Activated naive CD4-positive, alpha-beta T cell treated with anti-CD3 and anti-CD28 coated beads, Interleukin-2, amount 50 U/mL, for 24 hours (primary cell): ENCODE results near the gene MS4A18.
"Not testable (repeated sequence)": the region's sequence is repeated elsewhere in the genome, so short reads cannot be mapped to it uniquely, and the experiment has no call there.

Experiments used
- H3K27ac Mint-ChIP-seq: one replicate; pipeline ENCODE4 v1.8.0; 2021; ENCODE audit warnings: mild to moderate bottlenecking, mixed read lengths
- H3K27me3 Mint-ChIP-seq: one replicate; pipeline ENCODE4 v1.8.0; 2021; ENCODE audit warnings: mixed read lengths
- H3K36me3 Mint-ChIP-seq: one replicate; pipeline ENCODE4 v1.8.0; 2021; ENCODE audit warnings: mixed read lengths
- H3K4me1 Mint-ChIP-seq: one replicate; pipeline ENCODE4 v1.8.0; 2021; ENCODE audit warnings: mixed read lengths
- H3K4me3 Mint-ChIP-seq: one replicate; pipeline ENCODE4 v1.8.0; 2021; ENCODE audit warnings: mild to moderate bottlenecking, mixed read lengths
- H3K9me3 Mint-ChIP-seq: one replicate; pipeline ENCODE4 v1.8.0; 2021; ENCODE audit warnings: mixed read lengths

The MS4A18 gene

GRCh38 chr11:60756307-60757032 is 31.9 kb downstream of the MS4A18 start, which contains the start of gene MS4A15:
Gene MS4A15, plus strand, starts transcription at chr11:60756867. Its CDS starts 6,867 bp downstream, at chr11:60763734.
- Mint-ChIP-seq H3K27me3 (peaks cover 32% of the 10 kb centered on the region), H3K4me1 (no peaks in the 10 kb centered on the region), H3K36me3 (no peaks in the 10 kb centered on the region), H3K4me3 (no peak within 1 kb of the TSS), H3K27ac (no peak within 1 kb of the TSS), H3K9me3 (no peaks in the 10 kb centered on the region)

DNA sequence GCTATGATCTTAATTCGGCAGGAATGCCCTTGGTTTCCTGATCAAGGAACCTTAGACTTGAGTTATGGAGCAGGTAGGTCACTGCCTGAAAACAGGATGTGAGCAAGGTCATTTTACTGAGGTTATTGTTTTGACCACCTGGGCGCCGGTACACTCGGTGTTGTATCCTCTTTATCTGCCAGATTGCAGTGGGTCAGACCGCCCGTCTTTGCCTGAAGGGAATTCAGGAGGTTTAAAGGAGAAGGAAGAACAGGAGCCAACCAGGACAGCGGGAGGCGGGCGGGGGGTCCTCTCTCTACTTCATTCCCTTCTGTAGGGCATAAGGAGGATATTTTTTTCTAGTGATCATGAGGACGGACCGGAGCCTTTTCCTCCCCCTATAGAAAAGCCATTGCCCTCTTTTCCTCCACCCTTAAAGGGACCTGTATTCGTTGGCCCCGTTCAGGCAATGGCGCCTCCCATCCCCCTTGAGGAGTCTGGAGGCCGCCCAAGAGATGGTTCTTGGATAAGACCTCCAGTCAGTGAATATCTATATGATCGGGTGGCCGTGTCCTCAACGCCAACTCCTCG is 32.8 kb downstream of the MS4A18 start:
- Mint-ChIP-seq H3K36me3 (no peaks in the 10 kb centered on the region), H3K9me3 (no peaks in the 10 kb centered on the region), H3K4me1 (no peaks in the 10 kb centered on the region), H3K27ac (no peak overlapping the region), H3K27me3 (peaks cover 27% of the 10 kb centered on the region), H3K4me3 (no peak overlapping the region)

- H3K27me3 Mint-ChIP-seq = peaks cover 19% of the 10 kb centered on the region
- H3K4me3 Mint-ChIP-seq, H3K9me3 Mint-ChIP-seq, H3K4me1 Mint-ChIP-seq, H3K27ac Mint-ChIP-seq, H3K36me3 Mint-ChIP-seq: not testable (repeated sequence)
Observed at GRCh38 chr11:60758671-60759070, 34.2 kb downstream of the MS4A18 start.

DNA sequence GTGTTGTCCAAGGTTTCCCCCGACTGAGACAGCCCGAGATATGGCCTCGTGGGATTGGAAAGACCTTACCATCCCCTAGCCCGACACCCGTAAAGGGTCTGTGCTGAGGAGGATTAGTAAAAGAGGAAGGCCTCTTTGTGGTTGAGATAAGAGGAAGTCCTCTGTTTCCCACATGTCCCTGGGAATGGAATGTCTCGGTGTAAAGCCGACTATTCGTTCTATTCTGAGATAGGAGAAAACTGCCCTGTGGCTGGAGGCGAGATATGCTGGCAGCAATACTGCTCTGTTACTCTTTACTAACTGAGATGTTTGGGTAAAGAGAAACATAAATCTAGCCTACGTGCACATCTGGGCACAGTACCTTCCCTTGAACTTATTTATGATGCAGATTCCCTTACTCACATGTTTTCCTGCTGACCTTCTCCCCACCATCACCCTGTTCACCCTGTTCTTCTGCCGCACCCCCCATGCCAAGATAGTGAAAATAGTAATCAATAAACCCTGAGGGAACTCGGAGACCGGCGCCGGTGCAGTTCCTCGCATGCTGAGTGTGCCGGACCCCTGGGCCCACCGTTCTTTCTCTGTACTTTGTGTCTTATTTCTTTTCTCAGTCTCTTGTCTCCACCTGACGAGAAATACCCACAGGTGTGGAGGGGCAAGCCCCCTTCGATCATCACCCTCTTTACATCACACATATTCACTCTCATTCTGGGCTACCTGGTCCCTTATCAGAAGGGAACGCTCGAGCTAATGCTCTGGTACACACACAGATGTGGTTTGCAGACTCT is 35.1 kb downstream of the MS4A18 start:
- H3K4me3 Mint-ChIP-seq, H3K9me3 Mint-ChIP-seq, H3K36me3 Mint-ChIP-seq, H3K4me1 Mint-ChIP-seq, H3K27ac Mint-ChIP-seq: not testable (repeated sequence)
- peaks cover 19% of the 10 kb centered on the region for H3K27me3 Mint-ChIP-seq

DNA sequence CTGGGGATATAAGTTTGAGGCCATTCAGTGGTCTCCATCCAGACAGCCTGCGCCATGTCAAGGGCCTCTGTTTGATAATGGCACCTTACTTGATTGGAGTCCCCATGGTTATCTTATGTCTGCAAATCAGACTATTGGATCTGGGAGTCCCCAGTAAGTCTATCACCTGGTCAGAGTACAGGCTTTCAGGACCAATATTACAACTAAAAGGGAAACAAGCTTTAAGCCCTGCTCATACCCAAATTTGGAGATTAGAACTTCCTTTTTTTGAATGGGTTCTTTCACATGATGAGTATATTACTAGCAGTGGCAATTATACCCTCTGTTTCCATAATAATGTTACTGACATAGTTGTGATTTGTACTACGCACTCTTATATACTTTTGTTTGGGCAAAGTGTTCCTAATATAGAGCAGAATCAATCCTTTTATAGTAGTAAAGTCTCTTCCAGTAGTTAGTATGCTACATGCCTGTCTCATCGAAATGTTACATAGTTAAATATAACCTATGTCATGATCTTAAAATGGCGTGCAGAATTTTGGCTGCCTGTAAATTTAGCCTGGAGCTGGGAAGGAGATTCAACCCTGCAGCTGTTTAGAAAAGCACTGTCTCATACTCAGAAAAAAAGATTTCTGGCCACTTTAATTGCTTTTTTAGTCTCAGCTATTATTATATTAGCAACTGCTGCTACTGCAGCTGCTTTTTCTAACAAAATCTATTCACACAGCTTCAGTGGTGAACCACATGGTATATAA is 37.1 kb downstream of the MS4A18 start:
- H3K27me3 Mint-ChIP-seq = peaks cover 24% of the 10 kb centered on the region
- H3K36me3 Mint-ChIP-seq = no peaks in the 10 kb centered on the region
- H3K4me1 Mint-ChIP-seq = no peaks in the 10 kb centered on the region
- no peak overlapping the region for H3K4me3 Mint-ChIP-seq
- H3K9me3 Mint-ChIP-seq = no peaks in the 10 kb centered on the region
- H3K27ac Mint-ChIP-seq = no peak overlapping the region

GRCh38 chr11:60762851-60763691 is 38.6 kb downstream of the MS4A18 start:
- H3K27me3 Mint-ChIP-seq = peaks cover 24% of the 10 kb centered on the region
- H3K27ac Mint-ChIP-seq = no peak overlapping the region
- no peaks in the 10 kb centered on the region for H3K36me3 Mint-ChIP-seq
- no peak overlapping the region for H3K4me3 Mint-ChIP-seq
- no peaks in the 10 kb centered on the region for H3K9me3 Mint-ChIP-seq
- no peaks in the 10 kb centered on the region for H3K4me1 Mint-ChIP-seq

DNA sequence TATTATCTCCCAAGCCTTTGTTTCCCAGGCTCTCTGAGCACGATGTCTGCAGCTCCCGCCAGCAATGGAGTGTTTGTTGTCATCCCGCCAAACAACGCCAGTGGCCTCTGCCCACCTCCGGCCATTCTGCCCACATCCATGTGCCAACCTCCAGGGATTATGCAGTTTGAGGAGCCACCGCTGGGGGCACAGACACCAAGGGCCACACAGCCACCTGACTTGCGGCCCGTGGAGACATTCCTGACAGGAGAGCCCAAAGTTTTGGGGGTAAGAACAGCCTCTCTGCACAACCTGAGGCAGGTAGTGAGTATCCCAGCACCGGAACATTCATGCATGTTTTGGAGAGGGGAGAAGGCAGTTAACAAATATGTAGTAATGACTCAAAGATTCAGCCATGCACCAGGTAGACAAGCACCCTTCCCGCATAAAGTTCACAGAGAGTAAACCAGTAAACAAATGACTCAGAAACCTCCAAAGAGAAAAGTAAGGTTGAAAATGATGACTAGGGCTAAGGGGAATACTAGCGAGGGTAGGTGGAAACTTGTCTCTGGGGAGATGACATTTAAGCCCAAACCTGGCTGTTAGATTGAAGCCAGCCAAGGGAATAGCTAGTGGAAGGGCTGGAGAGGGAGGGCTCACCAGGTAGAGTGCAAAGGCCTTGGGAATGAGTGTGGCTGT is 39.3 kb downstream of the MS4A18 start:
- peaks cover 22% of the 10 kb centered on the region for H3K27me3 Mint-ChIP-seq
- H3K27ac Mint-ChIP-seq = no peak overlapping the region
- H3K4me1 Mint-ChIP-seq = no peaks in the 10 kb centered on the region
- no peak overlapping the region for H3K4me3 Mint-ChIP-seq
- H3K9me3 Mint-ChIP-seq = no peaks in the 10 kb centered on the region
- no peaks in the 10 kb centered on the region for H3K36me3 Mint-ChIP-seq

DNA sequence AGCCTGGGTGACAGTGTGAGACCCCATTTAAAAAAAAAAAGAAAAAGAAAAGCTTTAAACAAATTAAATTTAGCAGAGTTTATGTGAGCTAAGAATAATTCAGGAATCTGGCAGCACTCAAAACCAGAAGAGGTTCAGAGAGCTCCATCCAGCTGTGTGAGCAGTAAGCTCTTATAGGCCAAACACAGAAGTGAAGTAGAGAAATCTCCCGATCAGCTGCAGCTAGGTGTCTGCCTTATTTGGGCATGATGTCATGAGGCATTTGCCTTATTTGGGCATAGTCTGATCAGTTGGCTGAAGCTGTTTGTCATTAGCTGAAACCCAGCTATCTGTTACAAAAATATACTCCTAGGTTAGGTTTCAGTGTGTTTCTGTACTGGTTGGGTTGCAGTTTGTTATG is 40.4 kb downstream of the MS4A18 start:
- Mint-ChIP-seq H3K27ac (no peak overlapping the region), H3K4me1 (no peaks in the 10 kb centered on the region), H3K4me3 (no peak overlapping the region), H3K27me3 (peaks cover 16% of the 10 kb centered on the region), H3K9me3 (no peaks in the 10 kb centered on the region), H3K36me3 (no peaks in the 10 kb centered on the region)

DNA sequence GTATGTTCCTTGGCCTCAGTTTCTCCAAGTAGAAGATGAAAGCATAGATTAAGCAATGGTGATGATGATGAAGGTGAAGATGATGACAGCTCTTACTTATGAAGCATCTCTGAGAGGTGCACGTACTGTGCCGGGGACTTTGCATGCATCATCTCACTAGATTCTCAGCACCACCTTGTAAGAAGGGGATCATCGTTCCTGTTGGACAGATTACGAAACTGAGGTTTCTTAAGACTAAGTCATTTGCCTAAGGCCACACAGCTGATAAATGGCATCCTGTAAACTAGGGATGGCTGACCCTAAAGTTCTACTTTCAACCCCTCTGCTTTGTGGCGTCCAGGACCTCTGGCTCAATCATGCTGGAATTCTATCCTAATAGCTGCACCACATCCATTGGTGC is 40.8 kb downstream of the MS4A18 start:
- Mint-ChIP-seq H3K4me3 (no peak overlapping the region), H3K27me3 (peaks cover 11% of the 10 kb centered on the region), H3K4me1 (no peaks in the 10 kb centered on the region), H3K27ac (no peak overlapping the region), H3K36me3 (no peaks in the 10 kb centered on the region), H3K9me3 (no peaks in the 10 kb centered on the region)

GRCh38 chr11:60766547-60766946 is 42.0 kb downstream of the MS4A18 start:
- Mint-ChIP-seq H3K4me3 (no peak overlapping the region), H3K27me3 (peaks cover 10% of the 10 kb centered on the region), H3K9me3 (no peaks in the 10 kb centered on the region), H3K27ac (no peak overlapping the region), H3K4me1 (no peaks in the 10 kb centered on the region), H3K36me3 (no peaks in the 10 kb centered on the region)

DNA sequence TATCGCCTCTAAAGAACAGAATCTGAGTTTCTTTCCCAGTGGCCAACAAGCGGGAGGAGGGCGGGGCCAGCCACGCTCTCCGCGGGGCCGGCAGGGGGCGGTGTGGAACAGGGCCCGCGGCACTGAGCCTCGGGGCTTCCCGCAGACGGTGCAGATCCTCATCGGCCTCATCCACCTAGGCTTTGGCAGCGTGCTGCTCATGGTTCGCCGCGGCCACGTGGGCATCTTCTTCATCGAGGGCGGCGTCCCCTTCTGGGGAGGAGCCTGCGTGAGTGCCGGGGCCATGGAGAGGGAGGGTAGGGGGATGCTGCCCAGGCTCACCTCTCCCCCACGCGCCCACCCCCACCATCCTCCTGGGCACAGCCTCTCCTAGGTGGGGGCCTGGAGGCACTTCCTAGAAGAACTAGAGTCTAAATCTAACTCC is 42.9 kb downstream of the MS4A18 start:
- no peak overlapping the region for H3K4me3 Mint-ChIP-seq
- no peaks in the 10 kb centered on the region for H3K36me3 Mint-ChIP-seq
- H3K27ac Mint-ChIP-seq = no peak overlapping the region
- peaks cover 10% of the 10 kb centered on the region for H3K27me3 Mint-ChIP-seq
- H3K9me3 Mint-ChIP-seq = no peaks in the 10 kb centered on the region
- no peaks in the 10 kb centered on the region for H3K4me1 Mint-ChIP-seq

DNA sequence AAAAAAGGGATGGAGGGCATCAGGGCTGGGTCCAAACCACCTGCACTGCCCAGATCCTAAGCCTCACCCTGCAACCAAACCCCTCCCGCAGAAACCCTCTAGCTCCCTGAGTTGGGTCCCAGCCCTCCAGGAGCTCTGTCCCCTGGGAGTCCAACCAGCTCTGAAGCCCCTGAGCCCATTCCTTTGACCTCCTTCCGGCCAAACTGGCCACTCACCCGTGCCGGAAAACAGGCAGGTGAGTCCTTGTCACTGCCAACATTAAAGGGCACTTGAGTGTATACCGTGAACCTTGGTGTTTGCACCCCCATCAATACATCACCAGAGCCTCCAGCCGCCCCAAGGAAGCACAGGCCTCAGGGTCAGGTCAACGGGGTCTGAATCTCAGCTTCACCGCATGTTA is 43.7 kb downstream of the MS4A18 start:
- H3K4me3 Mint-ChIP-seq = no peak overlapping the region
- H3K4me1 Mint-ChIP-seq = no peaks in the 10 kb centered on the region
- H3K9me3 Mint-ChIP-seq = no peaks in the 10 kb centered on the region
- no peaks in the 10 kb centered on the region for H3K36me3 Mint-ChIP-seq
- no peak overlapping the region for H3K27ac Mint-ChIP-seq
- H3K27me3 Mint-ChIP-seq = peaks cover 10% of the 10 kb centered on the region

DNA sequence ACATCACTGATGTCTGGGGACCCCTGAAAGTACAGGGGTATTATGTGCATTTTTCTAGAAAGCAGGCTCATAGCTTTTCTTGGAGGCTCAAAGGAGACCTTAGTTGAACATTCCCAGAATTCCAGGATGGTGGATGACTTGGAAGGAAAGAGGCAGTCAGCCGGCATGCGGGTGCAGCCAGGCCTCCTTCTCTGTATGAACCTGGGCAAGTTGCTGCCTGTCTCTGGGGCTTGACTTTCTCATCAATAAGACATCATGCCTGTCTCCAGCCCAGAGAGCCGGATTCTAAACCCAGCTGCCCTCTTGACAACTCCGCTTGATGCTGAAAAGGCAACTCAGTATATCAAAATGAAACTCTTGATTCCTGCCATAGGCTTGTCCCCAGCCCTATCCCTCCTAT is 44.8 kb downstream of the MS4A18 start:
- H3K27me3 Mint-ChIP-seq = peaks cover 10% of the 10 kb centered on the region
- H3K27ac Mint-ChIP-seq = no peak overlapping the region
- H3K4me3 Mint-ChIP-seq = no peak overlapping the region
- no peaks in the 10 kb centered on the region for H3K36me3 Mint-ChIP-seq
- H3K4me1 Mint-ChIP-seq = peaks cover under 1% of the 10 kb centered on the region
- H3K9me3 Mint-ChIP-seq = no peaks in the 10 kb centered on the region

- Mint-ChIP-seq H3K4me1 (peaks cover 6% of the 10 kb centered on the region), H3K27ac (no peak overlapping the region), H3K9me3 (no peaks in the 10 kb centered on the region), H3K4me3 (no peak overlapping the region), H3K36me3 (no peaks in the 10 kb centered on the region), H3K27me3 (peaks cover 10% of the 10 kb centered on the region)
Observed at GRCh38 chr11:60769811-60770210, 45.3 kb downstream of the MS4A18 start.
